ENCODE results near the gene ABI3BP. TPM values are rescaled to one million over a fixed set of nuclear protein-coding genes. Genes with fewer than 3 reads are reported as not detected.

Gene ABI3BP
- total and polyA plus RNA-seq, 2 experiments from 2014 or later = 6.8 to 30.3 TPM

DNA sequence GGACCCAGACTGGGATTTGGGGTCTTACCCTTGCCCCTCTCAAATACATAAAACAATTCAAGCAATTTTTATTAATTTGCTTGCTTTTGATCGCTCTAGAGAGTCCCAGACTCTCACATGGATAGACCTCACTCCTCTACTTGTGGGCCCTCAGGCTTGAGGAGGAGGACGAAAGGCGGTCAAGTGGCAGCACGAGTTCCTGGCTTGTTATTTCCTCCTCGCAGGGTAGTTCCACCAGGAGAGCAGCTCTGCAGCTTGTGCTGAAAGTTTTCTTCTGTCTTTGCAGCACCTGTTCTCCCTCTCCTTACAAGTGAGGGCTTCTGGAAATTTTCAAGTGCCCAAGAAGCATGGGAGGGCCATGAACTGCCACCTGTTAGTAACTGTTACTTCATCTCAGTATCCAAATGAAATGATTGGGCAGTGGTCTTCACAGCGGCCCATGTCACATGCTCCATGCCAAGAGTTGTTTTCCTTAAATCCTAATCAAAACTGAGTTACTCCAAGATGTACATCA, 22.7 kb downstream of the ABI3BP start:
- Histone ChIP-seq H4K20me1 (ENCODE audit: insufficient read depth) (no peaks in the 10 kb centered on the region), H3K9me3 (ENCODE audit: low read depth) (no peaks in the 10 kb centered on the region), H3K36me3 (ENCODE audit: low read depth) (no peaks in the 10 kb centered on the region), H3K79me2 (ENCODE audit: insufficient read depth) (no peaks in the 10 kb centered on the region), H3K4me3 (no peak overlapping the region), H3K4me2 (ENCODE audit: unreplicated experiment) (no peak overlapping the region), H3K4me1 (ENCODE audit: insufficient read depth) (peaks cover 21% of the 10 kb centered on the region), H3K9ac (no peak overlapping the region), H2AFZ (no peak overlapping the region), H3K9me2 (ENCODE audit: insufficient read depth) (no peaks in the 10 kb centered on the region), H3K27ac (no peak overlapping the region), H3K27me3 (replicated peaks; ENCODE audit: insufficient read depth) (no peaks in the 10 kb centered on the region), H3F3A (ENCODE audit: insufficient read depth) (peaks cover 18% of the 10 kb centered on the region)
- 91 to 94% methylated on average over 6 of the region's 6 CpGs for WGBS, 2 experiments (ENCODE audit: low coverage in 1 of 2, low lambda C conversion rate in 2 of 2, missing lambda C conversion rate in 2 of 2)
- no peak for TF ChIP-seq EZH2 (IDR thresholded peaks at IDR 0.05; ENCODE audit: insufficient read depth, poor library complexity, severe bottlenecking)
- TF ChIP-seq EZH2phosphoT487 (IDR thresholded peaks at IDR 0.05; ENCODE audit: insufficient read depth, low read depth) = no peak
- no peak for DNase-seq
- in situ Hi-C loops (cut with MboI) = no loop called here

DNA sequence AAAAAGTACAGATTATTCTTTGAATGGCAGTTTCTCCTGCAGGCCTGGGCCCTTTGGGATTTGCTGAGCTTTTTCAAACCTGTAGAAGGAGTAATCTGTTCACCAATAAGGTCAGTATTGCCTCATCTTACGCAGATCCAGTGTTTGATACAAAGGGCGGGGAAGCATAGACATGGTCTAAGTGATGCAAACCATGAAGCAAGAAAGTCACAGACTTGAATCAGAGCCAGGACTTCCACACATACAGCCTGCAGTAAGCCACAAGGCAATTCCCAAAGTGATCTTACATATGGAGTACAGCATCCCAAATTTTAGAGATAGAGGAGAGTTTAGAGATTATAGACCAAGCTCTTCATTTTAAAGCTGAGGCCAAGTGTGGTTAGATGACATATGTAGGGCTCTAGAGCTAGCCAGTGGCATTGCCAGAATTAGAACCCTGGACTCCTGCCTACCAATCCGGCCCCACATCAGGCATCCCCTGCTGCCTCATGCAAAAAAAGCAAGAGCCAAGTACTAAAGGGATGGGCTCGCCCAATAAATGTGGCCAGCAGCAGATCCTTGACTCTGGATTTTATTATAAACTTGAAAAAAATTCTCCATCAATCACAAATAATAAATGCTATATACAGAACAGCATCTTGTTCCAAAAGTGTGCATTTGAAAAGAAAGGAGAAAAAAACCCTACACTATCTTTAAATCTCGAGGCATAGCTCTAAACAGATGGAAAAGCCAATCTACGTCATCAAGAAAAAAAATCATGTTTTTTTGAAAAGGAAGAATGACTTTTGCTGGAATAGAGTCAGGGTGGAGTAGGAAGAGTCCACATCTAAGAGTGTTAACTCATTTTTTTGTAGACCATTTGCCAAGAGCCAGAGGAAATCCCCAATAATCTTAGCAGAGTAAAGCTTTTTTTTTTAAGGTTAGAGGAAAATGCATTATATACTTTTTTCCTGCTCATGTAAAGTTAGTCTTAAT, 24.0 kb downstream of the ABI3BP start:
- TF ChIP-seq EZH2 (IDR thresholded peaks at IDR 0.05; ENCODE audit: insufficient read depth, poor library complexity, severe bottlenecking) (no peak), EZH2phosphoT487 (IDR thresholded peaks at IDR 0.05; ENCODE audit: insufficient read depth, low read depth) (no peak)

DNA sequence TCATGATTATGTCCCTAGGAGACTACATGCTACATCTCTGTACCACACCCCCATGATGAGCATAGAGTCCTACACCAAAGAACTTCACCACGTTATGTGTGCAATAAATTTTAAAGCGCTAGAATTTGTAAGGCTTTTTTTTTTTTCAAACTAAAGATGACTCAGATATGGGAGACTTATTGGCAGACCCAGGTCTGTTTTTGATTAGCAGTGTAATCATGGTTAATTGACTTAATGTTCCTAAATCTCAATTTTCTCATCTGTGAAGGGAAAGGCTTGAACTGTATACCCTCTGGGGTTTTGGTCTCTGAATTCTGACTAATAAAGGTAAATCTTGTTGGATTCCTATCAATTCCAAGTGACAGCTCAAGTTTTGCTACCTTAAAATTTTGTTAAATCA, 26.4 kb downstream of the ABI3BP start:
- Histone ChIP-seq H3K36me3 (ENCODE audit: low read depth) (no peaks in the 10 kb centered on the region), H3K27ac (no peak overlapping the region), H3F3A (ENCODE audit: insufficient read depth) (peaks cover 6% of the 10 kb centered on the region; the same call in 1 of the 2 replicates), H3K4me3 (no peak overlapping the region), H4K20me1 (ENCODE audit: insufficient read depth) (no peaks in the 10 kb centered on the region), H3K9me2 (ENCODE audit: insufficient read depth) (no peaks in the 10 kb centered on the region), H3K79me2 (ENCODE audit: insufficient read depth) (no peaks in the 10 kb centered on the region), H3K9ac (no peak overlapping the region), H2AFZ (no peak overlapping the region), H3K4me1 (ENCODE audit: insufficient read depth) (peaks cover 8% of the 10 kb centered on the region; the same call in 1 of the 2 replicates), H3K27me3 (replicated peaks; ENCODE audit: insufficient read depth) (no peaks in the 10 kb centered on the region), H3K4me2 (ENCODE audit: unreplicated experiment) (no peak overlapping the region), H3K9me3 (ENCODE audit: low read depth) (no peaks in the 10 kb centered on the region)
- WGBS, 2 experiments (ENCODE audit: low coverage in 1 of 2, low lambda C conversion rate in 2 of 2, missing lambda C conversion rate in 2 of 2) = 8 to 24% methylated on average over 2 of the region's 2 CpGs
- TF ChIP-seq EZH2 (IDR thresholded peaks at IDR 0.05; ENCODE audit: insufficient read depth, poor library complexity, severe bottlenecking) = no peak
- TF ChIP-seq EZH2phosphoT487 (IDR thresholded peaks at IDR 0.05; ENCODE audit: insufficient read depth, low read depth) = no peak
- in situ Hi-C loops (cut with MboI) = no loop called here
- DNase-seq = peak; percentile 50

More for the DNA sequence above, 24.0 kb downstream of the ABI3BP start:
- H3K9me2 ChIP-seq (ENCODE audit: insufficient read depth) = no peaks in the 10 kb centered on the region
- H3K27ac ChIP-seq = no peak overlapping the region
- peaks cover 18% of the 10 kb centered on the region for H3F3A ChIP-seq (ENCODE audit: insufficient read depth)
- no peaks in the 10 kb centered on the region for H3K79me2 ChIP-seq (ENCODE audit: insufficient read depth)
- H3K4me3 ChIP-seq = no peak overlapping the region
- in situ Hi-C loops (cut with MboI) = no loop called here
- no peaks in the 10 kb centered on the region for H3K27me3 ChIP-seq (replicated peaks; ENCODE audit: insufficient read depth)
- H4K20me1 ChIP-seq (ENCODE audit: insufficient read depth) = no peaks in the 10 kb centered on the region
- H3K9ac ChIP-seq = no peak overlapping the region
- H3K4me2 ChIP-seq (ENCODE audit: unreplicated experiment) = no peak overlapping the region
- no peaks in the 10 kb centered on the region for H3K9me3 ChIP-seq (ENCODE audit: low read depth)
- WGBS, 2 experiments (ENCODE audit: low coverage in 1 of 2, low lambda C conversion rate in 2 of 2, missing lambda C conversion rate in 2 of 2) = 69 to 70% methylated on average over 6 of the region's 6 CpGs
- no peak for DNase-seq
- peaks cover 21% of the 10 kb centered on the region for H3K4me1 ChIP-seq (ENCODE audit: insufficient read depth)
- no peaks in the 10 kb centered on the region for H3K36me3 ChIP-seq (ENCODE audit: low read depth)
- no peak overlapping the region for H2AFZ ChIP-seq

DNA sequence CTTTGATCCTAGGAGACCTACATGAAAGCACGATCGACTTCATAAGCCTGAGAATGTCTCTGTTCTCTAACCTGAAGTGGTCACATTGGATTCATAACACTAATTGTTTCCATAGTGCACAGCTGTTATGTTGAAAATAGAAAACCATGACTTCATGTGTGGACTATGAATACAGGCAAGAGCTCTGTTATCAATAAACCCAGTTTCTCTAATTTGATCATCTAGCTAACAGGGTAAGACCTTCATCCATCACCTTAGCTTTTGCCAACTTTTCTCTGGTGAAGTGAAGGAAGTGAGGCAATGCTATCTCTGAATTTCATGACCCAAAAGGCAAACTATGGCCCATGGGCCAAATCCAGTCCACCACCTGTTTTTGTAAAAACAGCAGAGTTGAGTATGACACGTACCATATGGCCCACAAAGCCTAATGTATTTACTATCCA, 27.2 kb downstream of the ABI3BP start:
- H3K9ac ChIP-seq = no peak overlapping the region
- no peak overlapping the region for H2AFZ ChIP-seq
- no peak for TF ChIP-seq EZH2 (IDR thresholded peaks at IDR 0.05; ENCODE audit: insufficient read depth, poor library complexity, severe bottlenecking)
- TF ChIP-seq EZH2phosphoT487 (IDR thresholded peaks at IDR 0.05; ENCODE audit: insufficient read depth, low read depth) = no peak
- peaks cover 8% of the 10 kb centered on the region; the same call in 1 of the 2 replicates for H3K4me1 ChIP-seq (ENCODE audit: insufficient read depth)
- H3K79me2 ChIP-seq (ENCODE audit: insufficient read depth) = no peaks in the 10 kb centered on the region
- H4K20me1 ChIP-seq (ENCODE audit: insufficient read depth) = no peaks in the 10 kb centered on the region
- H3K4me2 ChIP-seq (ENCODE audit: unreplicated experiment) = no peak overlapping the region
- no peak overlapping the region for H3K27ac ChIP-seq
- no peaks in the 10 kb centered on the region for H3K27me3 ChIP-seq (replicated peaks; ENCODE audit: insufficient read depth)
- no peak overlapping the region for H3K4me3 ChIP-seq
- no peaks in the 10 kb centered on the region for H3K9me3 ChIP-seq (ENCODE audit: low read depth)
- WGBS, 2 experiments (ENCODE audit: low coverage in 1 of 2, low lambda C conversion rate in 2 of 2, missing lambda C conversion rate in 2 of 2) = 27 to 29% methylated on average over 3 of the region's 3 CpGs
- in situ Hi-C loops (cut with MboI) = no loop called here
- peak; percentile 23 for DNase-seq
- peaks cover 6% of the 10 kb centered on the region; the same call in 1 of the 2 replicates for H3F3A ChIP-seq (ENCODE audit: insufficient read depth)
- H3K36me3 ChIP-seq (ENCODE audit: low read depth) = no peaks in the 10 kb centered on the region
- no peaks in the 10 kb centered on the region for H3K9me2 ChIP-seq (ENCODE audit: insufficient read depth)

Data from GM23248 (cell line).